Upper lobe of right lung (tissue), 1 donor: ENCODE measurements around the gene PPP6R1. TPM values are rescaled to one million over a fixed set of nuclear protein-coding genes. Genes with fewer than 3 reads are reported as not detected.

Experiments
- ATAC-seq: fragments of 200-7000 bp; cut with Tn5 transposase; one replicate; pipeline ENCODE4 v1.9.1; 2020; ENCODE audit warnings: mild to moderate bottlenecking, moderate library complexity
- DNase-seq: peaks from one replicate; pipeline ENCODE4 v3.0.0-alpha.2; 2020
- H3K27ac ChIP-seq: fragments of 200-600 bp; one replicate; pipeline ENCODE4 v1.8.0; 2022
- H3K27me3 ChIP-seq: fragments of 200-600 bp; one replicate; pipeline ENCODE4 v1.8.0; 2022; ENCODE audit warnings: mild to moderate bottlenecking
- H3K36me3 ChIP-seq: fragments of 200-600 bp; one replicate; pipeline ENCODE4 v1.8.0; 2022
- H3K4me1 ChIP-seq: fragments of 200-600 bp; one replicate; pipeline ENCODE4 v1.8.0; 2022
- H3K4me3 ChIP-seq: fragments of 200-600 bp; one replicate; pipeline ENCODE4 v1.8.0; 2022; ENCODE audit warnings: mild to moderate bottlenecking
- H3K9me3 ChIP-seq: fragments of 200-600 bp; one replicate; pipeline ENCODE4 v1.8.0; 2022
- intact Hi-C: fragments of 100-400 bp; cut with DNase I; formaldehyde crosslinking; loops from one replicate; pipeline ENCODE4 v1.11.0; 2022
- total RNA-seq: library from RNA; stranded (reverse); fragmentation: NEBNext Ultra II Directional; extraction: Animal tissue kit (Norgen Biotek cat#: 25700); gene quantifications from one replicate; pipeline ENCODE4 v1.2.1, GENCODE V29; 2021
- TF ChIP-seq, protein P1 (sequence below): fragments of 200-600 bp; IDR thresholded peaks from one replicate; pipeline ENCODE4 v1.8.0; 2022; ENCODE audit warnings: antibody characterized with exemption
- donor health status: DM: no; HTN: yes; CAD: no; lungs with severe emphysema.

Gene PPP6R1
- total RNA-seq, 1 donor from 2014 or later: 61.0 TPM

GRCh38 chr19:55232286-55232602 is 26.6 kb downstream of the PPP6R1 start:
- ATAC-seq: no peak
- H3K36me3 ChIP-seq: peaks cover 87% of the 10 kb centered on the region
- intact Hi-C loops: no loop called here
- H3K4me1 ChIP-seq: no peaks in the 10 kb centered on the region
- no peak overlapping the region for H3K27ac ChIP-seq
- TF ChIP-seq, protein P1, sequence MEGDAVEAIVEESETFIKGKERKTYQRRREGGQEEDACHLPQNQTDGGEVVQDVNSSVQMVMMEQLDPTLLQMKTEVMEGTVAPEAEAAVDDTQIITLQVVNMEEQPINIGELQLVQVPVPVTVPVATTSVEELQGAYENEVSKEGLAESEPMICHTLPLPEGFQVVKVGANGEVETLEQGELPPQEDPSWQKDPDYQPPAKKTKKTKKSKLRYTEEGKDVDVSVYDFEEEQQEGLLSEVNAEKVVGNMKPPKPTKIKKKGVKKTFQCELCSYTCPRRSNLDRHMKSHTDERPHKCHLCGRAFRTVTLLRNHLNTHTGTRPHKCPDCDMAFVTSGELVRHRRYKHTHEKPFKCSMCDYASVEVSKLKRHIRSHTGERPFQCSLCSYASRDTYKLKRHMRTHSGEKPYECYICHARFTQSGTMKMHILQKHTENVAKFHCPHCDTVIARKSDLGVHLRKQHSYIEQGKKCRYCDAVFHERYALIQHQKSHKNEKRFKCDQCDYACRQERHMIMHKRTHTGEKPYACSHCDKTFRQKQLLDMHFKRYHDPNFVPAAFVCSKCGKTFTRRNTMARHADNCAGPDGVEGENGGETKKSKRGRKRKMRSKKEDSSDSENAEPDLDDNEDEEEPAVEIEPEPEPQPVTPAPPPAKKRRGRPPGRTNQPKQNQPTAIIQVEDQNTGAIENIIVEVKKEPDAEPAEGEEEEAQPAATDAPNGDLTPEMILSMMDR: no peak
- H3K9me3 ChIP-seq: no peaks in the 10 kb centered on the region
- H3K27me3 ChIP-seq: no peaks in the 10 kb centered on the region
- no peak for DNase-seq
- no peak overlapping the region for H3K4me3 ChIP-seq

- intact Hi-C loops: no loop called here
- Histone ChIP-seq H3K36me3 (peaks cover 85% of the 10 kb centered on the region), H3K9me3 (no peaks in the 10 kb centered on the region)
Observed at GRCh38 chr19:55231391-55232285, 27.2 kb downstream of the PPP6R1 start.

DNA sequence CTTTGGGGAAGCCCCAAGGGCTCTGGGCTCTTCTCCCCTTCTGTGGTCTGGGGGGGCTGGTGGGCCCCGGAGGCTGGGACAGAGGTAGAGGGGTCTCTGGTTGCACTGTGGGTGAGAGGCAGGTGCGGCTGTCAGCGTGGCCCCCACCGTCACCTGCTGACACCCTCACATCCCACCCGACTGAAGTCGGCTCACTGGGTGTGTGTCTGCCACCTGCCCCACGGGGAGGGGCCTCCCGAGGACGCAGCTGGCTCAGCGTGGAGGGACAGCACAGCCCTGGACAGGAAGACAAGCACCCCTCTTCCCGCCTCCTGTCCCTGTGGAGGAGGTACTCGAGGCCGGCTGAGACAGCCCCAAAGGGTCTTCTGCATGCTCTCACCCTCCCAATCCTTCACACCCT is 28.0 kb downstream of the PPP6R1 start:
- ATAC-seq (no peak), DNase-seq (peak; percentile 60)
- TF ChIP-seq, protein P1: no peak
- no peaks in the 10 kb centered on the region for H3K4me1 ChIP-seq
- peaks cover 77% of the 10 kb centered on the region for H3K36me3 ChIP-seq
- H3K27ac ChIP-seq: no peak overlapping the region
- intact Hi-C loops: no loop called here
- no peaks in the 10 kb centered on the region for H3K9me3 ChIP-seq
- no peaks in the 10 kb centered on the region for H3K27me3 ChIP-seq
- H3K4me3 ChIP-seq: no peak overlapping the region

More at GRCh38 chr19:55231391-55232285, 27.2 kb downstream of the PPP6R1 start:
- DNase-seq (no peak), ATAC-seq (no peak)
- TF ChIP-seq, protein P1: no peak
- Histone ChIP-seq H3K27ac (no peak overlapping the region), H3K4me3 (no peak overlapping the region), H3K4me1 (no peaks in the 10 kb centered on the region), H3K27me3 (no peaks in the 10 kb centered on the region)

GRCh38 chr19:55230329-55230728 is 28.5 kb downstream of the PPP6R1 start:
- H3K9me3 ChIP-seq: no peaks in the 10 kb centered on the region
- no peak for DNase-seq
- H3K4me1 ChIP-seq: no peaks in the 10 kb centered on the region
- TF ChIP-seq, protein P1: no peak
- no peak for ATAC-seq
- no peaks in the 10 kb centered on the region for H3K27me3 ChIP-seq
- intact Hi-C loops: no loop called here
- H3K36me3 ChIP-seq: peaks cover 75% of the 10 kb centered on the region
- H3K4me3 ChIP-seq: no peak overlapping the region
- H3K27ac ChIP-seq: no peak overlapping the region

GRCh38 chr19:55229789-55230182 is 29.0 kb downstream of the PPP6R1 start:
- Histone ChIP-seq H3K4me3 (no peak overlapping the region), H3K27me3 (no peaks in the 10 kb centered on the region), H3K27ac (no peak overlapping the region), H3K9me3 (no peaks in the 10 kb centered on the region), H3K4me1 (no peaks in the 10 kb centered on the region), H3K36me3 (peaks cover 70% of the 10 kb centered on the region)
- no peak for ATAC-seq
- no peak for DNase-seq
- intact Hi-C loops: no loop called here
- TF ChIP-seq, protein P1: no peak
